HEK293 (cell line): Measurements from ENCODE around the gene NCOA3.
A peak's percentile ranks its signal among the peaks of the same experiment; 100 is the strongest.

Experiments used
- CTCF ChIA-PET: fragments of 350-600 bp; formaldehyde crosslinking; extraction: SDS; loops from one replicate; lab custom pipeline; 2021; ENCODE audit warnings: antibody characterized with exemption; lab: Yijun Ruan, JAX
- POLR2A ChIA-PET: fragments of 300-600 bp; formaldehyde crosslinking; extraction: SDS; loops from one replicate; lab custom pipeline; 2020; ENCODE audit warnings: antibody characterized with exemption, inconsistent platforms; lab: Yijun Ruan, JAX
- H3K27ac ChIP-seq: fragments of 200-500 bp; sonication (Bioruptor generic); 2 replicates; pipeline ENCODE4 v1.5.1; 2014; ENCODE audit warnings: low read depth, low read length, control low read depth, inconsistent platforms; ENCODE audit errors: extremely low read depth
- H3K36me3 ChIP-seq, 2 experiments: fragments of 200-500 bp in 1 of 2; sonication (Bioruptor generic) in 1 of 2; 1 replicate in 1 of 2; 2 replicates in 1 of 2; pipeline ENCODE4 v1.5.1; 2014 to 2017; ENCODE audit warnings: inconsistent platforms in 2 of 2, low read length in 2 of 2; ENCODE audit not compliant: control insufficient read depth in 2 of 2, insufficient read depth in 1 of 2
- H3K4me1 ChIP-seq: fragments of 200-500 bp; sonication (Bioruptor generic); 2 replicates; pipeline ENCODE4 v1.5.1; 2014; ENCODE audit warnings: mild to moderate bottlenecking, low read length, inconsistent platforms; ENCODE audit not compliant: control insufficient read depth, insufficient read depth
- H3K4me3 ChIP-seq: 2 replicates; pipeline ENCODE4 v1.5.1; 2011; ENCODE audit warnings: low read depth, mild to moderate bottlenecking, control low read depth, low read length, moderate library complexity
- H3K9me3 ChIP-seq: fragments of 200-500 bp; sonication (Bioruptor generic); 2 replicates; pipeline ENCODE4 v1.5.1; 2014; ENCODE audit warnings: low read depth, low read length, inconsistent platforms; ENCODE audit not compliant: control insufficient read depth, insufficient read depth
- SETDB1 ChIP-seq: IDR thresholded peaks from one replicate; pipeline ENCODE4 v1.6.1; 2017; ENCODE audit warnings: mild to moderate bottlenecking, low read length, moderate library complexity, mixed read lengths; ENCODE audit not compliant: insufficient read length
- ZNF114 ChIP-seq: fragments of 450-650 bp; formaldehyde crosslinking; IDR thresholded peaks from 2 replicates; pipeline ENCODE4 v1.5.0; 2017; ENCODE audit warnings: missing biosample characterization, missing genetic modification characterization
- ZNF23 ChIP-seq: fragments of 450-650 bp; formaldehyde crosslinking; IDR thresholded peaks from 2 replicates; pipeline ENCODE4 v1.5.1; 2016; ENCODE audit warnings: missing biosample characterization, missing genetic modification characterization, borderline replicate concordance
- ZNF311 ChIP-seq: fragments of 450-650 bp; formaldehyde crosslinking; IDR thresholded peaks from 2 replicates; pipeline ENCODE4 v1.5.1; 2017; ENCODE audit warnings: missing biosample characterization, missing genetic modification characterization, borderline replicate concordance
- ZNF324 ChIP-seq: fragments of 450-650 bp; formaldehyde crosslinking; IDR thresholded peaks from 2 replicates; pipeline ENCODE4 v1.5.1; 2016; ENCODE audit warnings: missing biosample characterization, missing genetic modification characterization
- ZNF335 ChIP-seq: fragments of 450-650 bp; formaldehyde crosslinking; conservative IDR thresholded peaks from 2 replicates; pipeline ENCODE4 v1.5.1; 2016; ENCODE audit warnings: missing biosample characterization, missing genetic modification characterization
- ZNF350 ChIP-seq: fragments of 450-650 bp; formaldehyde crosslinking; IDR thresholded peaks from 2 replicates; pipeline ENCODE4 v1.5.0; 2017; ENCODE audit warnings: missing biosample characterization, mild to moderate bottlenecking, missing genetic modification characterization
- ZNF585B ChIP-seq: fragments of 450-650 bp; formaldehyde crosslinking; IDR thresholded peaks from 2 replicates; pipeline ENCODE4 v1.5.1; 2016; ENCODE audit warnings: missing biosample characterization, missing genetic modification characterization
- ZNF623 ChIP-seq: fragments of 450-650 bp; formaldehyde crosslinking; IDR thresholded peaks from 2 replicates; pipeline ENCODE4 v1.5.1; 2016; ENCODE audit warnings: missing biosample characterization, missing genetic modification characterization
- ZNF747 ChIP-seq: fragments of 450-650 bp; formaldehyde crosslinking; IDR thresholded peaks from 2 replicates; pipeline ENCODE4 v1.5.1; 2016; ENCODE audit warnings: missing biosample characterization, missing genetic modification characterization
- TF ChIP-seq, protein P1 (sequence below): fragments of 450-650 bp; formaldehyde crosslinking; IDR thresholded peaks from 2 replicates; pipeline ENCODE4 v1.5.1; 2016; ENCODE audit warnings: missing biosample characterization, missing genetic modification characterization
- TF ChIP-seq, protein P2 (sequence below): fragments of 450-650 bp; formaldehyde crosslinking; optimal IDR thresholded peaks from 2 replicates; pipeline ENCODE3; 2016; ENCODE audit warnings: missing biosample characterization, mild to moderate bottlenecking, missing genetic modification characterization
- TF ChIP-seq, protein P3 (sequence below): fragments of 450-650 bp; formaldehyde crosslinking; IDR thresholded peaks from 2 replicates; pipeline ENCODE4 v1.5.0; 2017; ENCODE audit warnings: missing biosample characterization, missing genetic modification characterization, borderline replicate concordance
- TF ChIP-seq, protein P4 (sequence below): fragments of 450-650 bp; formaldehyde crosslinking; IDR thresholded peaks from 2 replicates; pipeline ENCODE4; 2016; ENCODE audit warnings: missing biosample characterization, missing genetic modification characterization
- TF ChIP-seq, protein P5 (sequence below): fragments of 450-650 bp; formaldehyde crosslinking; IDR thresholded peaks from 2 replicates; pipeline ENCODE4 v1.5.1; 2016; ENCODE audit warnings: missing biosample characterization, missing genetic modification characterization

The NCOA3 gene

DNA sequence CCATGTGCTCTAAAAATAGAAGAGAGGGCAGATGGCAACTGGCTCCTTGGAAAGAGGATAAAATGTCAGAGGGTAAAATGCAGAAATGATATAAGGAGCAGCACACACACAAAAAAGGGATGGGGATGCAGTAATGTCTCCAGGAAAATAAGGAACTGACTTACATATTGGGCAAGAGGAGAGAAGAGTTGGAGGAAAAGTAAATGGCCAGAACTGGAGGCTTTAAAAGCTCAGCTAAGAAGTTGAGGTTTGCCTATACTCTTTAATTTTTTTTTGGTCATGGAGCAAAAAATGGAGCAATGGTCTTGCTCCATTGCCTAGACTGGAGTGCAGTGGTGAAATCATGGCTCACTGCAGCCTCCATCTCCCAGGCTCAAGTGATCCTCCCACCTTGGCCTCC lies 189.9 kb downstream of the NCOA3 start:
- CTCF ChIA-PET = interaction anchor here (0.7 kb wide), 1 partner anchor 163 kb away, joined by 3 read pairs; no protein-coding TSS in a partner anchor
- Histone ChIP-seq H3K4me1 (no peaks in the 10 kb centered on the region), H3K4me3 (no peak overlapping the region), H3K9me3 (no peaks in the 10 kb centered on the region), H3K36me3 (peaks cover 0 to 25% of the 10 kb centered on the region in 2 experiments; a peak in 1 of 3 replicates), H3K27ac (no peak overlapping the region)
- POLR2A ChIA-PET = no interaction called here
- TF ChIP-seq SETDB1 (peak; percentile 76), ZNF585B (peak; percentile 48), ZNF311 (tag by site-specific recombination) (peak; percentile 46; the same call in 1 of the 2 replicates)
- TF ChIP-seq, protein P1, sequence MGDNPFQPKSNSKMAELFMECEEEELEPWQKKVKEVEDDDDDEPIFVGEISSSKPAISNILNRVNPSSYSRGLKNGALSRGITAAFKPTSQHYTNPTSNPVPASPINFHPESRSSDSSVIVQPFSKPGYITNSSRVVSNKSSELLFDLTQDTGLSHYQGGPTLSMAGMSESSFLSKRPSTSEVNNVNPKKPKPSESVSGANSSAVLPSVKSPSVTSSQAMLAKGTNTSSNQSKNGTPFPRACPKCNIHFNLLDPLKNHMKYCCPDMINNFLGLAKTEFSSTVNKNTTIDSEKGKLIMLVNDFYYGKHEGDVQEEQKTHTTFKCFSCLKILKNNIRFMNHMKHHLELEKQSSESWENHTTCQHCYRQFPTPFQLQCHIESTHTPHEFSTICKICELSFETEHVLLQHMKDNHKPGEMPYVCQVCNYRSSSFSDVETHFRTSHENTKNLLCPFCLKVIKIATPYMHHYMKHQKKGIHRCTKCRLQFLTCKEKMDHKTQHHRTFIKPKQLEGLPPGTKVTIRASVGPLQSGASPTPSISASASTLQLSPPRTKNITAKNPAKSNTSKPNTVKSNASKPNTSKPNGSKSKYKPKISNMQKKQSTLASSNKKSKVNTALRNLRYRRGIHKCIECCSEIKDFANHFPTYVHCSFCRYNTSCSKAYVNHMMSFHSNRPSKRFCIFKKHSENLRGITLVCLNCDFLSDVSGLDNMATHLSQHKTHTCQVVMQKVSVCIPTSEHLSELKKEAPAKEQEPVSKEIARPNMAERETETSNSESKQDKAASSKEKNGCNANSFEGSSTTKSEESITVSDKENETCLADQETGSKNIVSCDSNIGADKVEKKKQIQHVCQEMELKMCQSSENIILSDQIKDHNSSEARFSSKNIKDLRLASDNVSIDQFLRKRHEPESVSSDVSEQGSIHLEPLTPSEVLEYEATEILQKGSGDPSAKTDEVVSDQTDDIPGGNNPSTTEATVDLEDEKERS (tag by site-specific recombination) = peak; percentile 71; the same call in 1 of the 2 replicates
- TF ChIP-seq, protein P2, sequence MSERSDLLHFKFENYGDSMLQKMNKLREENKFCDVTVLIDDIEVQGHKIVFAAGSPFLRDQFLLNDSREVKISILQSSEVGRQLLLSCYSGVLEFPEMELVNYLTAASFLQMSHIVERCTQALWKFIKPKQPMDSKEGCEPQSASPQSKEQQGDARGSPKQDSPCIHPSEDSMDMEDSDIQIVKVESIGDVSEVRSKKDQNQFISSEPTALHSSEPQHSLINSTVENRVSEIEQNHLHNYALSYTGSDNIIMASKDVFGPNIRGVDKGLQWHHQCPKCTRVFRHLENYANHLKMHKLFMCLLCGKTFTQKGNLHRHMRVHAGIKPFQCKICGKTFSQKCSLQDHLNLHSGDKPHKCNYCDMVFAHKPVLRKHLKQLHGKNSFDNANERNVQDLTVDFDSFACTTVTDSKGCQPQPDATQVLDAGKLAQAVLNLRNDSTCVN = no peak
- TF ChIP-seq, protein P3, sequence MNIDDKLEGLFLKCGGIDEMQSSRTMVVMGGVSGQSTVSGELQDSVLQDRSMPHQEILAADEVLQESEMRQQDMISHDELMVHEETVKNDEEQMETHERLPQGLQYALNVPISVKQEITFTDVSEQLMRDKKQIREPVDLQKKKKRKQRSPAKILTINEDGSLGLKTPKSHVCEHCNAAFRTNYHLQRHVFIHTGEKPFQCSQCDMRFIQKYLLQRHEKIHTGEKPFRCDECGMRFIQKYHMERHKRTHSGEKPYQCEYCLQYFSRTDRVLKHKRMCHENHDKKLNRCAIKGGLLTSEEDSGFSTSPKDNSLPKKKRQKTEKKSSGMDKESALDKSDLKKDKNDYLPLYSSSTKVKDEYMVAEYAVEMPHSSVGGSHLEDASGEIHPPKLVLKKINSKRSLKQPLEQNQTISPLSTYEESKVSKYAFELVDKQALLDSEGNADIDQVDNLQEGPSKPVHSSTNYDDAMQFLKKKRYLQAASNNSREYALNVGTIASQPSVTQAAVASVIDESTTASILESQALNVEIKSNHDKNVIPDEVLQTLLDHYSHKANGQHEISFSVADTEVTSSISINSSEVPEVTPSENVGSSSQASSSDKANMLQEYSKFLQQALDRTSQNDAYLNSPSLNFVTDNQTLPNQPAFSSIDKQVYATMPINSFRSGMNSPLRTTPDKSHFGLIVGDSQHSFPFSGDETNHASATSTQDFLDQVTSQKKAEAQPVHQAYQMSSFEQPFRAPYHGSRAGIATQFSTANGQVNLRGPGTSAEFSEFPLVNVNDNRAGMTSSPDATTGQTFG = no peak

DNA sequence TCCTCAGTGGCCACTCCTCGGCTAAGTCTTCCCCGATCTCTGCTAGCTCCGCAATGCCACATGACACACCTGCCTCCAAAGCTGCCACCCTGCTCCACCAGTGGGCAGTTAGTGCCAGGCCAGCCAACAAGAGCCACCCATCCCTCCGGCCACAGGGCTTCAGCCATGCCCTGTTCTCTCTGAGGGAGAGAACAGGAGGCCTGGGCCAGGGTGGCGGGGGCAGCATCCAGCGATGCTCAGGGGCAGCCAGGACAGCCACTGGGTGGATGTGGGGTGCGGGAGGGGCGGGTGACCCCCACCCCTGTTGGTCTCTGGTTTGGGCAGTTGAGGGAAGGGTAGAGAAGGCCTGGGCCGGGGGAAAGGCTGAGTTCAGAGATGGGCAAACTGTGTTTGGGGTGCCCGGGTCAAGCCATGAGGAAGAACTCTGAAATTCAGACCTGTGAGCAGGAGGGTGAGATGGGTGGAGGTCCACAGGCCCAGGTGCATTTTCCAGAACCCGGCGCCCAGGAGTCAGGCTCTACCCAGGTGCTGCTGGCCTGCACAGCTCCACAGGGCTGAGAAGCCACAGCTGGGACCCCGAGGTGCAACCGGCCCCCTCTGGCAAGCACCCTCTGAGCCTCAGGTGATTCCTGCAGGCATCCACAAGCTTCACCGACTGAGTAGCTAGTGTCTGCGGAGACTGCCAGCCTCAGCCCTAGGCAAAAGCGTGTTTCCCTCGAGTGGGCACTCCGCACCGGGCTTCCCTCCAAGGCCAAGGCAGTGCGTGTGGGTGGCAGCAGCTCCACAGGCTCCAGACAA lies 192.5 kb downstream of the NCOA3 start:
- Histone ChIP-seq H3K4me1 (no peaks in the 10 kb centered on the region), H3K4me3 (no peak overlapping the region), H3K27ac (no peak overlapping the region)
- TF ChIP-seq ZNF114 (tag by site-specific recombination) (no peak), ZNF324 (tag by site-specific recombination) (no peak), ZNF623 (tag by site-specific recombination) (no peak), ZNF747 (tag by site-specific recombination) (no peak), ZNF23 (tag by site-specific recombination) (no peak), ZNF335 (tag by site-specific recombination) (no peak), ZNF350 (tag by site-specific recombination) (no peak)
- TF ChIP-seq, protein P4, sequence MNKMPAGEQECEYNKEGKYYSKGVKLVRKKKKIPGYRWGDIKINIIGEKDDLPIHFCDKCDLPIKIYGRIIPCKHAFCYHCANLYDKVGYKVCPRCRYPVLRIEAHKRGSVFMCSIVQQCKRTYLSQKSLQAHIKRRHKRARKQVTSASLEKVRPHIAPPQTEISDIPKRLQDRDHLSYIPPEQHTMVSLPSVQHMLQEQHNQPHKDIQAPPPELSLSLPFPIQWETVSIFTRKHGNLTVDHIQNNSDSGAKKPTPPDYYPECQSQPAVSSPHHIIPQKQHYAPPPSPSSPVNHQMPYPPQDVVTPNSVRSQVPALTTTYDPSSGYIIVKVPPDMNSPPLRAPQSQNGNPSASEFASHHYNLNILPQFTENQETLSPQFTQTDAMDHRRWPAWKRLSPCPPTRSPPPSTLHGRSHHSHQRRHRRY (tag by site-specific recombination) = no peak
- TF ChIP-seq, protein P5, sequence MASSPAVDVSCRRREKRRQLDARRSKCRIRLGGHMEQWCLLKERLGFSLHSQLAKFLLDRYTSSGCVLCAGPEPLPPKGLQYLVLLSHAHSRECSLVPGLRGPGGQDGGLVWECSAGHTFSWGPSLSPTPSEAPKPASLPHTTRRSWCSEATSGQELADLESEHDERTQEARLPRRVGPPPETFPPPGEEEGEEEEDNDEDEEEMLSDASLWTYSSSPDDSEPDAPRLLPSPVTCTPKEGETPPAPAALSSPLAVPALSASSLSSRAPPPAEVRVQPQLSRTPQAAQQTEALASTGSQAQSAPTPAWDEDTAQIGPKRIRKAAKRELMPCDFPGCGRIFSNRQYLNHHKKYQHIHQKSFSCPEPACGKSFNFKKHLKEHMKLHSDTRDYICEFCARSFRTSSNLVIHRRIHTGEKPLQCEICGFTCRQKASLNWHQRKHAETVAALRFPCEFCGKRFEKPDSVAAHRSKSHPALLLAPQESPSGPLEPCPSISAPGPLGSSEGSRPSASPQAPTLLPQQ (tag by site-specific recombination) = no peak
- TF ChIP-seq, all 188 proteins: peak for 0
- H3K36me3 ChIP-seq = peaks cover 0 to 19% of the 10 kb centered on the region in 2 experiments; a peak in 1 of 3 replicates
- no peaks in the 10 kb centered on the region for H3K9me3 ChIP-seq
- ChIA-PET POLR2A (no interaction called here), CTCF (interaction anchor here (1.0 to 1.1 kb wide), 2 partner anchors 16 to 31 kb away, joined by 3 read pairs; no protein-coding TSS in a partner anchor)
